ENCODE data around the gene MOSPD3.

MOSPD3 gene

DNA sequence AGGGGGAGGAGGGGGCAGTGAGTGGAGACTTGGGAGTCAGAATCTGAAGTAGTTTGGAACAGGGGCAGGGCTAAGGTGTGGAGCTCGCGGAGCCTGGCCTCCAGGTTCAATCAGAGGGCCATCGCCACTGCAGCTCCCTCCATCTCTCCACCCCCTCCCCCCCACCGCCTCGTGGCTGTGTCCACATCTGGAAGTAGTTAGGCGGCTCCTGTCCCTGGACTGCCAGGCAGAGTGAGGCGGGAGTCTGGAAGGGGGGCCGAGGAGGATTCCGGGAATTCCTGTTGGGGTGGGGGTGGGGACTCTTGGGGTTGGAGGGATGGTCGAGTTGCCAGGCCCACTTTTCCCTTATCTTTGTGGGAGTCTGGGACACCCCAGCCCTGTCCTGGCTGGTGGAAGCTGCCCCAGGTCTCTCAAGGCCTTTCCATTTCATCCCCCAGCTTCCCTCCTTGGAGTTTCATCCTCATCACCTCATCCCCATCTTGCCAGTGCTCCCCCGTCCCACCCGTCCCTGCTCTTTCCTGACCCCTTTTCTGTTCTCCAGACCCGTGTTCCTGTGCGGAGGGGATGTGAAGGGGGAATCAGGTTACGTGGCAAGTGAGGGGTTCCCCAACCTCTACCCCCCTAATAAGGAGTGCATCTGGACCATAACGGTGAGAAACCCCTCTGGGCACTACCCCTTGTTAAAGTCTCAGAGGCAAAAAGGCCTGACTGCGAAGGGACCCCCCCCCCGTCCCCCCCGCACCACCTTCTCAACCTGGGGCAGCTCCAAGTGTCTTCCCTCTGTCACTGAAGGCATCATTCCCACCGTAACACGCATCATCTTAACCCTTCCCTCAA lies 9.2 kb upstream of the MOSPD3 start:
- Mint-ChIP-seq H3K4me3 (peak overlapping the region; percentile 77), H3K36me3 (no peaks in the 10 kb centered on the region), H3K9me3 (no peaks in the 10 kb centered on the region), H3K27me3 (no peaks in the 10 kb centered on the region), H3K4me1 (peaks cover 15% of the 10 kb centered on the region), H3K27ac (no peak overlapping the region)

DNA sequence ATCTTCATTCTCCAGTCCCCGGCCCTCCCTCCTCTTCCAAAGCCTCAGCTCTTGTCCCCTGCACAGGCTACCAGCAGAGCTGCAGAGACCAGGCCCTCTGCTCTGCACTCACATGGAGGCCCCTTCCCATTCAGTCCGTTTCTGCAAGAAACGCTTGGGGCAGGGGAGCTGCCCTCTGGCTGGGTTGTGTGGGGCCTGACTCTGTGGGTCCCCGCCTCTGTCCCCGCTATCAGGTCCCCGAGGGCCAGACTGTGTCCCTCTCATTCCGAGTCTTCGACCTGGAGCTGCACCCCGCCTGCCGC lies 8.7 kb upstream of the MOSPD3 start:
- Mint-ChIP-seq H3K4me3 (peak overlapping the region; percentile 77), H3K4me1 (peaks cover 11% of the 10 kb centered on the region)

DNA sequence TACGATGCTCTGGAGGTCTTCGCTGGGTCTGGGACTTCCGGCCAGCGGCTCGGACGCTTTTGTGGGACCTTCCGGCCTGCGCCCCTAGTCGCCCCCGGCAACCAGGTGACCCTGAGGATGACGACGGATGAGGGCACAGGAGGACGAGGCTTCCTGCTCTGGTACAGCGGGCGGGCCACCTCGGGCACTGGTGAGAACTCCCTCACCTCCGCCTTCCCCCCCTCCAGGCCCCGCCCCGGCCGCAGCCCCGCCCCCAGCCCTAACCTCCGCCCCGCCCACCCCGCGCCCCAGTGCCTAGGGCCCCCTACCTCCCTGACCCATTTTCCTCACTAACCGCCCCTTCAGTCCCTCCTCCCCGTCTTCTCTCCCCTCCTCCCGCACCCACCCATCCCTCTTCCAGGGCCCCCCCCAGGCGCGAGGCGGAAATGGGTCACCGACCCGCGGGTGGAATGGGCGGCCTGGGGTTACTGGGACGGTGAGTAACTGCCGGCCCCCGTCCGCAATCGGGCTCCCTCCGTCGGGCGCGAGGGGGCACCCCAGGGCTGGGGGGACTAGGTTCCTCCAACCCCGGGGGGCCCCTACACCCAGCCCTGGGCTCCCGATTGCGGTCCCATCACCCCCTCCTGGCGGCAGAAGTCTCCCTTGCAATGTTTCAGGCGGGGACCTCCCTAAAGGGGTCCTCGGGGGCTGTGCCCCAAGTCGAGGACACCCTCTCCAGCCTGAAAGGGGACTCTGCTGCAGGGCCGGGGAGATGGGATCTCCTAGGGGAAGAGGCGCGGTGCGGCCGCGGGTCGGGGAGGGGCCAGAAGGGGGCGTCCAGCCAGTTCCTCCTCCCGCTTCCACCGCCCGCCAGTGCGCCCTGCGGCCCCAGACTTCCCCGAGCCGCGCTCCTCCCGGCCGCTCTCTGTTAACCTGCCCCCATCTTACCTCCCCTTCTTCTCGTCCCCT lies 8.0 kb upstream of the MOSPD3 start:
- Mint-ChIP-seq H3K4me1 (peaks cover 11% of the 10 kb centered on the region), H3K27me3 (no peaks in the 10 kb centered on the region), H3K4me3 (peak overlapping the region; percentile 82), H3K27ac (no peak overlapping the region), H3K9me3 (no peaks in the 10 kb centered on the region), H3K36me3 (no peaks in the 10 kb centered on the region)

More for the DNA sequence above, 8.7 kb upstream of the MOSPD3 start:
- Mint-ChIP-seq H3K27ac (no peak overlapping the region), H3K36me3 (no peaks in the 10 kb centered on the region), H3K27me3 (no peaks in the 10 kb centered on the region), H3K9me3 (no peaks in the 10 kb centered on the region)

DNA sequence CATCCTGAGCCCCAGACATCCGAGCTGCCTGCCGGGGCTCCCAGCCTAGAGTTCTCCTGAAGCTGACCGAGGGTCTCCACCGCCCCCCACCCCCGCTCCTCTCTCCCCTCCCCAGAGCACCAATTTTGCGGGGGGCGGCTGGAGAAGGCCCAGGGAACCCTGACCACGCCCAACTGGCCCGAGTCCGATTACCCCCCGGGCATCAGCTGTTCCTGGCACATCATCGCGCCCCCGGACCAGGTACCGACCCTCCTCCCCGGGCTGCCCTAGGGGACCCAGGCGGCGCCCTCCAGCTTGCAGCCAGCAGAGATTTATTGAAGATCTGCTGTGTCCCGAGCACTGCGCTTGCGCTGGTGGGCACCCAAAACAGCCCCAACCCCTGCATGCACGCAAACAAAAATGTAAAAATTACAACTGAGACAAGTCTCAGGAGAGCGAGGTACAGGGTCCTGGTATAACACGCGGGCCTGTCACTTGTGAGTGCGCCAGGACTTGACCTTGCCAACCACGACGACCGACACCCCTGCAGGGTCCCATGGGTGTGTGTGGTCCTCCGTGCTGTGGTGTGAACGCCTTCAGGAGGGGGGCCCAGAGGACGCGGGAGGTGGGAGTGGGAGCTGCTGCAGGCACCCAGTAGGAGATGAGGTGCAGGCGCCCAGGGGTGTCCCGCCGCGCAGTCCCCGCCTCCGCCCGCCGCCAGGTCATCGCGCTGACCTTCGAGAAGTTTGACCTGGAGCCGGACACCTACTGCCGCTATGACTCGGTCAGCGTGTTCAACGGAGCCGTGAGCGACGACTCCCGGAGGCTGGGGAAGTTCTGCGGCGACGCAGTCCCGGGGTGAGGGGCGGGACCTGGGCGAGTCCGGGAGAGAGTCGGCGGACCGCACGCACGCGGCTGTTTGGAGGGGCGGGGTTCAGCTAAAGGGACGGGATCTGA lies 7.1 kb upstream of the MOSPD3 start:
- no peaks in the 10 kb centered on the region for H3K36me3 Mint-ChIP-seq
- peak overlapping the region; percentile 82 for H3K4me3 Mint-ChIP-seq
- H3K4me1 Mint-ChIP-seq, result peaks cover 11% of the 10 kb centered on the region
- H3K27me3 Mint-ChIP-seq, result no peaks in the 10 kb centered on the region
- no peaks in the 10 kb centered on the region for H3K9me3 Mint-ChIP-seq
- no peak overlapping the region for H3K27ac Mint-ChIP-seq

DNA sequence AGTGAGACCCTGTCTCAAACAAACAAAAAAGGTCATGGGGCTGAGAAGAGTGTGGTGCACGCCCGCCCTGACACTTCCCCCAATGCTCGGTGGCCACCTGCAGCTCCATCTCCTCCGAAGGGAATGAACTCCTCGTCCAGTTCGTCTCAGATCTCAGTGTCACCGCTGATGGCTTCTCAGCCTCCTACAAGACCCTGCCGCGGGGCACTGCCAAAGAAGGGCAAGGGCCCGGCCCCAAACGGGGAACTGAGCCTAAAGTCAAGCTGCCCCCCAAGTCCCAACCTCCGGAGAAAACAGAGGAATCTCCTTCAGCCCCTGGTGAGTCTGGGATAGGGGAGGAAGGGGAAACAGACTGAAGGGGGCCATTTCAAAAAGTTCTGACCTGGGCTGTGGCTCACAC lies 6.0 kb upstream of the MOSPD3 start:
- Mint-ChIP-seq H3K27me3 (no peaks in the 10 kb centered on the region), H3K4me3 (peak overlapping the region; percentile 82), H3K4me1 (peaks cover 14% of the 10 kb centered on the region), H3K27ac (no peak overlapping the region), H3K36me3 (no peaks in the 10 kb centered on the region), H3K9me3 (no peaks in the 10 kb centered on the region)

DNA sequence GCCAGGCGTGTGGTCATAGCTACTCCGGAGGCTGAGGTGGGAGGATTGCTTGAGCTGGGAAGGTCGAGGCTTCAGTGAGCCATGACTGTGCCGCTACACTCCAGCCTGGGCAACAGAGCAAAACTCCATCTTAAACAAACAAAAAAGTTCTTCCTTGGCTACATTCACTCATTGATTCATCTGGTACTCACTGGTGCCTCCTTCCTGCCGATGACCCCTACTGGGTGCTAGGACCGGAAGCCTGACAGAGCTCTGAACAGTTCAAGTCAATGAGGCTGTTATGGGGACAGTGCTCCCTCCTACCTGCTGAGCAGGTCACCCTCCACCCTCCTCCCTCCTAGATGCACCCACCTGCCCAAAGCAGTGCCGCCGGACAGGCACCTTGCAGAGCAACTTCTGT lies 5.2 kb upstream of the MOSPD3 start:
- peaks cover 19% of the 10 kb centered on the region for H3K4me1 Mint-ChIP-seq
- H3K9me3 Mint-ChIP-seq, result no peaks in the 10 kb centered on the region
- H3K27me3 Mint-ChIP-seq, result no peaks in the 10 kb centered on the region
- no peak overlapping the region for H3K27ac Mint-ChIP-seq
- H3K36me3 Mint-ChIP-seq, result no peaks in the 10 kb centered on the region
- no peak overlapping the region for H3K4me3 Mint-ChIP-seq

DNA sequence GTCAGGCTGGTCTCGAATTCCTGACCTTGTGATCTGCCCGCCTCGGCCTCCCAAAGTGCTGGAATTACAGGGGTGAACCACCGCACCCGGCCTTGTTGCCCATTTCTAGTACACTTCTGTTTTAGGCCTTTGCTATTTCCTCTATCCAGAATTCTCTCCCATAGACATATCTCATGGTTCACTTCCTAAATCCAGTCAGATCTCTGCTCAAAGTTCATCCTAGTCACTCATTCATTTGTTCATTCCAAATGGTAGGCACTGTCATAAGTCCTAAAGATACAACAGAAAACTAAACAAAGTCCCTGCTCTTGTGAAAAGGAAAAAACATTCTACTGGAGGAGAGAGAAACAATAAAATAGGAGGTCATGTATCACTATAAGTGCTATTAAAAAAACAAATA lies 2.4 kb upstream of the MOSPD3 start:
- Mint-ChIP-seq H3K4me3 (peak overlapping the region; percentile 20), H3K4me1 (peaks cover 25% of the 10 kb centered on the region), H3K27me3 (no peaks in the 10 kb centered on the region), H3K9me3 (no peaks in the 10 kb centered on the region), H3K27ac (peak overlapping the region; percentile 19), H3K36me3 (no peaks in the 10 kb centered on the region)

DNA sequence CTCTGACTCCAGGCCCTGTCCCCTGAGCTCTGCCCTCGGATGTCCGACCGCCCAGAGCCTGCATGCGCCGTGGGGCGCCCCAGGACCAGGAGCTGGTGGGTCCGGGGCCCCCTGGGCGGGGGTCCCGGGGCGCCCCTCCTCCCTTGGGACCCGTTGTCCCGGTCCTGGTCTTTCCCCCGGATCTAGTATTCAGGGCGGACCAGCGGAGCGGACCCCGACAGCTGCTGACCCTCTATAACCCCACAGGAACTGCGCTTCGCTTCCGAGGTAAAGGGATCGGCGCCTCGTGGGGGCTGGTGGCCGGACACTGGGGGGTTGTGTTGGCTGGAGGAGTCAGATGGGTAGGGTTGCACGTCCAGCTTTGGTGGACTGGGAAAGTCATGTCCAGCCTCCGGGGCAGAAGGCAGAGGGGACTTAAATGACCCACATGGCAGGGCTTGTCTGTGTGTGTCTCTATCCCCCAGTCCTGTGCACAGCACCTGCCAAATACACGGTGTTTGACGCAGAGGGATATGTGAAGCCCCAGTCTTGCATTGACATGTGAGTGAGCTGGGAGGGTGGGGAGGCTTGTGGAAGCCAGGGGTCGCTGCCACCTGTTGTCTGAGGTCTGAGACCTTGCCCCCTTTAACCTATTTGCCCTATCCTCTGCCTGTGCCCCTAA lies 520 bp downstream of the MOSPD3 start:
- Mint-ChIP-seq H3K36me3 (no peaks in the 10 kb centered on the region), H3K4me1 (peaks cover 24% of the 10 kb centered on the region), H3K4me3 (peak overlapping the region; percentile 84), H3K27me3 (no peaks in the 10 kb centered on the region), H3K9me3 (no peaks in the 10 kb centered on the region), H3K27ac (no peak overlapping the region)

DNA sequence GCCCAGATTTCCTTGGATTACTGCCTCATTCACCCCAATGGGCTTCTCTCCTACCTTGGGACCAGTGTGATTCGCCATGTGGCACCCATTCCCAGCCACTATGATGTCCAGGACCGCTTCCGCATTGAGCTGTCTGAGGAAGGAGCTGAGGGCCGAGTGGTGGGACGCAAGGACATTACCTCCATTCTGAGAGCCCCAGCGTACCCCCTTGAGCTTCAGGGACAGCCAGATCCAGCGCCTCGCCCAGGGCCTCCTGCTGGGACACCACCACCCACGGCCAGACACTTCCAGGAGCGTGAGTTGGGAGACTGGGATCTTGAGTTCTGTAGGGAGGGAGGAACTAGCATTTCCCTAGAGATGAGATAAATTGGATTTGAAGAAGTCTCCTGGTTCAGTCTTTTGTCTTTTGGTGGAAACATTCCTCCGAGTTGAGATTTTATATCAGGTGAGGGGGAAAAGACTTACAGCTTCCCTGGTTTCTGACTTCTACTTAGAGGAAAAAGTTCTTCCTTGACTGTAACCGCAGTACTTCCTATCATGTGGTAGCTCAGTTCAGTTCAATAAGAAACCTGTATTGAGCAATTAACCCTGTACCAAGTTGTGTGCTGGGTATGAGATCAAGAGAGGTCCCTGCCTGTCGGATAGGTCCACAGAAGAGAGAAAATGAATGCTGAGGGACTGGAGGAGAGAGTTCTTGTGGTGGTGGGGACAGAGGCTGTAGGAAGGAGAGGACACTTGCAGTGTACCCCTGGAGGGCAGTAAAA lies 1.3 kb downstream of the MOSPD3 start:
- Mint-ChIP-seq H3K36me3 (no peaks in the 10 kb centered on the region), H3K9me3 (no peaks in the 10 kb centered on the region), H3K4me1 (peaks cover 24% of the 10 kb centered on the region), H3K27ac (no peak overlapping the region), H3K4me3 (peak overlapping the region; percentile 84), H3K27me3 (no peaks in the 10 kb centered on the region)

DNA sequence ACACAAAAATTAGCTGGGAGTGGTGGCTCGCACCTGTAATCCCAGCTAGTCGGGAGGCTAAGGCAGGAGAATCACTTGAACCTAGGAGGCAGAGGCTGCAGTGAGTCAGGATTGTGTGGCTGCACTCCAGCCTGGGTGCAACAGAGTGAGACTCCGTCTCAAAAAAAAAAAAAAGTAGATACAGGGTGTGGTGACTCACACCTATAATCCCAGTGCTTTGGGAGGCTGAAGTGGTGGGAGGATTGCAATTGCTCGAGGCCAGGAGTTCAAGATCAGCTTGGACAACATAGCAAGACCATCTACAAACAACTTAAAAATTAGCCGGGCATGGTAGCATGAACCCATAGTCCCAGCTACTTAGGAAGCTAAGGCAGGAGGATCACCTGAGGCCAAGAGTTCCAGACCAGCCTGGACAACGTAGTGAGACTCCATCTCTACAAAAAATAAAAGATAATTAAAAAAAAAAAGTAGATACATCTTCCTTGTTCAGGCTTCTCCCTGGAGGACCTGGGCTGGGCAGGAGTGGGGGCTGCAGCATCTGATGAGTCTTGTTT lies 2.0 kb downstream of the MOSPD3 start:
- Mint-ChIP-seq H3K27me3 (no peaks in the 10 kb centered on the region), H3K27ac (no peak overlapping the region), H3K4me1 (peaks cover 24% of the 10 kb centered on the region), H3K9me3 (no peaks in the 10 kb centered on the region), H3K4me3 (no peak overlapping the region), H3K36me3 (no peaks in the 10 kb centered on the region)

DNA sequence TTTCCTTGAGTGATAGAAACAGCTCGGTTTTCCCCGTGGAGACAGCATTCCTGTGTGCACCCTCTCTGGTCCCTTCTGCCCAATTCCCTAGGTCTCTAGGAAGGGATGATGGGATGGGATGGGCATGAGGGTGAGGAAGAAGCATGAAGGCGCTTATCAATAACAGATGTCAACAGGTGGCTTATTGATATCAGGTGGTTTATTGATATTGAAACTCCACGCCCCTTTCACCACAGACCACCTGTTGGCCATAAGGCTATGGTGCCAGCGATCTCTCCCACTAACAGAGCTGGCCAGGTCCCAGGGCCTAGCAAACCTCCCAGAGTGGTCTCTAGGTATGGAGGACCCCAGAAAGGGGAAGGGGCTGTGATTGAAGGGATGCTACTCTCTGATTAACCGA lies 7.9 kb downstream of the MOSPD3 start:
- Mint-ChIP-seq H3K36me3 (no peaks in the 10 kb centered on the region), H3K4me3 (no peak overlapping the region), H3K4me1 (peaks cover 7% of the 10 kb centered on the region), H3K27ac (no peak overlapping the region), H3K27me3 (no peaks in the 10 kb centered on the region), H3K9me3 (no peaks in the 10 kb centered on the region)

DNA sequence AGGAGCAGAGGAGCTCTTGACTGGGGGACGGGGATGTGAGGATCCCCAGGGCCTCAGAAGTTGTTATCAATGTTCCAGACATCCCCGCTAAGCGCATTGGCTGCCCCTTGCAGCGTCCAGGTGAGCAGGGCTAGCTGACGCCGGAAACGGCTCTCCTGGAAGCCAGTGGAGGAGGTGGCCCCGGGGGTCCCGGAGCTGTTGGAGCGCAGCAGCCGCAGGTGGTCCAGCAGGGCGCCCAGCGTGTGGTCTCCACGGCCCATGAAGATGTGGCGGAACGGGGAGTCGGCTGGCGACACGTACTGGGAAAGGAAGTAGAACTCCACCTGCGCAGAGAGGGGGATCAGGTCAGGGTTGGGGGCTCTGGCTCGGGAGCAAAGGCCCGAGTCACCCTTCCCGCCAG lies 8.5 kb downstream of the MOSPD3 start:
- H3K9me3 Mint-ChIP-seq, result no peaks in the 10 kb centered on the region
- H3K27ac Mint-ChIP-seq, result no peak overlapping the region
- no peak overlapping the region for H3K4me3 Mint-ChIP-seq
- no peaks in the 10 kb centered on the region for H3K36me3 Mint-ChIP-seq
- H3K27me3 Mint-ChIP-seq, result no peaks in the 10 kb centered on the region
- H3K4me1 Mint-ChIP-seq, result peaks cover 8% of the 10 kb centered on the region

DNA sequence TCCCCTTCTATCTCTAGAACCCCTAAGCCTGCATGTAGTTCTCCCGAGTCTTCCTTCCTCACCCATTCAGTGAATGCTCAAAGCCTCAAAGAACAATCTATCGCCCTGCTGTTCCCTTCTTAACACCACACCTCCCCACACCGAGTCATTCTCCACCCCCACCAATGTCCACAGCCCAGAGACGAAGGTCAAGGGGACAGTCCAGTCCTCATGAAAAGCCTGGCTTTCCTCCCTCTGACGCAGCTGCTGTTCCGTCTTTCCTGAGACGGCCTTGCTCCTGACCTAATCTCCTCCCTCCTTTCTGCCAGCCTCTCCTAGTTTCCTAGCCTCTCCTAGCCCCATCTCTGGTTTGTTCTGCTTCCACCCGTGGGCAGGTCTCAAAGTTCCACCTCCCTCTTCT lies 9.2 kb downstream of the MOSPD3 start:
- no peak overlapping the region for H3K4me3 Mint-ChIP-seq
- H3K36me3 Mint-ChIP-seq, result no peaks in the 10 kb centered on the region
- H3K27ac Mint-ChIP-seq, result no peak overlapping the region
- H3K9me3 Mint-ChIP-seq, result no peaks in the 10 kb centered on the region
- H3K27me3 Mint-ChIP-seq, result no peaks in the 10 kb centered on the region
- peaks cover 8% of the 10 kb centered on the region for H3K4me1 Mint-ChIP-seq

All from activated naive CD4-positive, alpha-beta T cell treated with anti-CD3 and anti-CD28 coated beads, Interleukin-2, amount 50 U/mL, for 24 hours (primary cell).